HPDE6-E6E7 (cell line): ENCODE data around the gene SERPINB2.
A peak's percentile ranks its signal among the peaks of the same experiment; 100 is the strongest.
"Not testable (repeated sequence)": the region's sequence is repeated elsewhere in the genome, so short reads cannot be mapped to it uniquely, and the experiment has no call there.

ENCODE experiments used
- DNase-seq: peaks from one replicate; pipeline ENCODE4 v3.0.0; 2011; ENCODE audit warnings: missing footprints; ENCODE audit errors: extremely low spot score

Gene SERPINB2

DNA sequence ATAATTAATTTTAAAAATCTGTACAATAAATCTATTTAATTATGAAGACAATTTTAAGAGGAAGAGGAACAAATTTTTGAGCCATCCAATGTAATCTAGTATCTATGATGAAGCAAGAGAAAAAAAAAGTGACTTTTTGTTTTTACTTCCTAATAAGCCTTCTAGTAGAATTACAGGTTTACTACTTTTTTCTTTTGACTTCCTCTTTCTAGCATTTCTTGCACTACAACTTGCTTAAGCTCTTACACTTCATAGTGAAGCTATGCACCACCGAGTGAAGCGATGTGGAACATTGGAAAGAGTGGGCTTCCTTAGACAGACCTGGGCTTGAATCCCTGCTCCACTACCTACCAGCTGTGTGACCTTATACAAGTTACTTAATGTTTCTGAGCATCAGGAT, 2.1 kb downstream of the SERPINB2 start:
- no peak for DNase-seq

DNA sequence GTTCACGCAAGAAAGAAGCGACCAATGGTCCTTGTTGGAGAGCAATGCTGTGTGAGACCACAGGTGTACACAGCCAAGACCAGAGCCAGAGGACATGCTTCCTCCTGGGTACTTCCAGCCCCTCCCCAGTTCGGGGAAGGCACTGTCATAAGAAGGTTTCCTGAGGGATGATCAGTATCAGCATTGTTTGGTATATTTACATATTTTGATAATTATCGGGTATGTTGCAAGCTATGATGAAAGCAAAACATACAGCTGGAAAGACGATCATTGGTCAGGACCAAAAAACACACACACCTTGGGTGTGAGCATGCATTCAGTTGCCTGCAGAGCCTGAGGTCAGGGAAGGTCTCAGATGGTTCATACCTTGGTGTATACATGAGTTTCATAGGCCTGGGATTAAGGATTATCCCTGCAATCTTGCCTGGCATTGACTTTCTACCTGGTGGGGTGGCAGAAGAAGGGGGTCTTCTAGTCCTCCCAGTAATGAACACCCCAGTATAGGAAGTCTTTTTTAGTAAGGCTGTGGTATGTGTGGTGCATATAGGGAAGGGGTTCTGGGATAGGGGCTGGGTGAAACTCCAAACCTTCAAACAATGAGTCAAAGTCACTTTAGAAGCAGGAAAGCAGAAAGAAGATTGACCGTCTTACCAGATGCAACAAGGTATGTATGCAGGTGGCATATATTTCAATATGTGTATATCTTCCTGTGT, 2.9 kb downstream of the SERPINB2 start:
- no peak for DNase-seq

- DNase-seq: no peak
These were observed 3.4 kb downstream of the SERPINB2 start for GRCh38 chr18:63890950-63891304.

- DNase-seq: no peak
These were observed 5.1 kb downstream of the SERPINB2 start for GRCh38 chr18:63892566-63892965.

GRCh38 chr18:63894106-63894772, 6.7 kb downstream of the SERPINB2 start:
- no peak for DNase-seq

GRCh38 chr18:63895190-63895589, 7.7 kb downstream of the SERPINB2 start:
- DNase-seq: no peak

DNA sequence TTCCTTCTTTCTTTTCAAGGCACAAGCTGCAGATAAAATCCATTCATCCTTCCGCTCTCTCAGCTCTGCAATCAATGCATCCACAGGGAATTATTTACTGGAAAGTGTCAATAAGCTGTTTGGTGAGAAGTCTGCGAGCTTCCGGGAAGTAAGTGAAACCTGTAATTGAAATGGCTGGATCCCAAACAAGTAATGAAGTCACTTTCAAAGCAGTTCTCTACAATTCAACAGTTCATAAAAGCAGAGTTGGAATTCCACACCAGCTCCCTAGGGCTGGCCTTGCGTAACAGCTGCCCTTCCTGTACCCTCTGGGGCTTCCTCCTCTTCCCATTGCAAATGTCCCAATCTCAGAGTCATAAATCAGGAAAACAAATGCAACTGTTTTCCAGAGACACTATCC, 9.6 kb downstream of the SERPINB2 start:
- no peak for DNase-seq

- no peak for DNase-seq
These were observed 11.7 kb downstream of the SERPINB2 start for GRCh38 chr18:63899206-63899605.

GRCh38 chr18:63903851-63904570, 16.5 kb downstream of the SERPINB2 start:
- no peak for DNase-seq

DNA sequence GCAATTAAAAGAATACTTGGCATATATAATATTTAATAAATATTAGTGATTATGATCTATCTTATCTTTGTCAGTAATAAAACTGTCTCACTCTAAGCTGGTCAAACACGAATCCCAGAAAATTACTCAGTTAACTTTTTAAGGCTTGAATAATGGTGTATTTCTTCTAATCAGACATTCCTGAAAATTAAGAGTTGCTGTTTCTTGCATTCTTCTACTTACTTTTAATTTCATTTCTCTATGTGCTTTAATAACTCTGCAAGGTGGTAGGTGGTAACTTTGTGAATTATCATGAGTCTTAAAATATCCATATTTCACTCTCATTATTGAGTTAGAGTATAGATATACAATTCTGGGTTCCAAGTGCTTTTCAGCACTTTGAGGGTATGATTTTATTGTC, 17.2 kb downstream of the SERPINB2 start:
- no peak for DNase-seq

DNA sequence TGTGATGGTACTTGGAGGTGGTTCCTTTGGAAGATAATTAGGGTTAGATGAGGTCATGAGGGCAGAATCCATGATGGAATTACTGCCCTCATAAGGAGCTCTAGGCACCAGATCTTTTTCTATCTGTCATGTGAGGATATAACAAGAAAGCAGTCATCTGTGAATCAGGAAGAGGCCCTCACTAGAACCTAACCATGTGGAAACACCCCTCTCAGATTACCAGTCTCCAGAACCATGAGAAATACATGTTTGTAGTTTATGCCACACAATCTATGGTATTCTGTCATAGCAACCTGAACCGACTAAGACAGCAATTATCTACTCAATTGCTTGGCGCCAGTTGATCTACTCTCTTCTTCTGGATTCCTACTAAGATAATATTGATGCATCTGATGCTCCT, 17.9 kb downstream of the SERPINB2 start:
- no peak for DNase-seq

DNA sequence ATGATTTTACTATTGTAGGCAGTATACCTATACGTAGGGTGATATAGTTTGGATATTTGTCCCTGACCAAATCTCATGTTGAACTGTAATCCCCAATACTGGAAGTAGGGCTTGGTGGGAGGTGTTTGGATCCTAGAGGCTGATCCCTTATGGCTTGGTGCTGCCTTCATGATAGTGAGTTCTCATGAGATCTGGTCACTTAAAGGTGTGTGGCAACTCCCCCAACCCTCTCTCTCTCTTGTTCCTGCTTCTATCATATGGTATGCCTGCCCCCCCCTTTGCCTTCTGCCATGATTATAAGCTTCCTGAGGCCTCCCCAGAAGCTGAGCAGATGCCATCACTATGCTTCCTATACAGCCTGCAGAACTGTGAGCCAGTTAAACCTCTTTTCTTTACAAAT, 18.6 kb downstream of the SERPINB2 start:
- no peak for DNase-seq

DNA sequence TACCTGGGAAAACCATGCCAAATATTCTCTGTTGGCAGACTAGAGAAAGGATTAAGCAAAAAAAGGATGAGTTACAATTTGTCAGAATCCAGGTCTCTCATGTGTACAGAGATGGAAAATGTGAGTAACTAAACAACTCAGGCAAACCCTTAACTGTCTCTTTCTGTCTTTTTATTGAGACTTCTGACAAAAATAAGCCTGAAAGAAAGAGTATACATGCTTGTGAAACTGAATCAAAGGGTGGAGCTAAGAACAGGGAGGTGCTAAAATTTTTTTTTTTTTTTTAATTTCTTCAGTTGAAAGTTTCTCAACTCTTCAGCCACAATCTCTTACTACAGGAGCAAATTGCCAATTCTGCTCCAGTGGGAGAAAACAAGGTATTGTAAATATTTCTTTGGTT, 20.2 kb downstream of the SERPINB2 start, which contains the start of gene SERPINB10:
TSS of gene SERPINB10 (plus strand) at position 295 of the 400 bp plus-strand sequence. CDS start 7,553 bp downstream, outside the sequence.
- DNase-seq: no peak

GRCh38 chr18:63908858-63909257, 21.4 kb downstream of the SERPINB2 start:
- no peak for DNase-seq

GRCh38 chr18:63909870-63910269, 22.4 kb downstream of the SERPINB2 start:
- no peak for DNase-seq

DNA sequence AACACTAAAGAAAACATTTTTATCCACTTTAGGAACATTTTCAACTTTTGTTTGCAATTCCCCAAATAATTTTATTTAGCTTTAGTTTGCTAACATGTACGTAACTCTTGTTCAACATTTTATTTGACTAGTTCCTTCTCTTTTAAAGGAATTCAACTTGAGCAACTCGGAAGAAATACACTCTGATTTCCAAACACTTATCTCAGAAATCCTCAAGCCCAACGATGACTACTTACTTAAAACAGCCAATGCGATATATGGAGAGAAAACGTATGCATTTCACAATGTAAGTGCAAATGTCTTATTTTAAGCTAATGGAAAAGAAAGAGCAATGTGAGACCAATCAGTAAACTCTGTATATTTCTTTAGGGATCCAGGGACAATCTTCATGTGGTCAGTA, 30.3 kb downstream of the SERPINB2 start:
- no peak for DNase-seq

DNA sequence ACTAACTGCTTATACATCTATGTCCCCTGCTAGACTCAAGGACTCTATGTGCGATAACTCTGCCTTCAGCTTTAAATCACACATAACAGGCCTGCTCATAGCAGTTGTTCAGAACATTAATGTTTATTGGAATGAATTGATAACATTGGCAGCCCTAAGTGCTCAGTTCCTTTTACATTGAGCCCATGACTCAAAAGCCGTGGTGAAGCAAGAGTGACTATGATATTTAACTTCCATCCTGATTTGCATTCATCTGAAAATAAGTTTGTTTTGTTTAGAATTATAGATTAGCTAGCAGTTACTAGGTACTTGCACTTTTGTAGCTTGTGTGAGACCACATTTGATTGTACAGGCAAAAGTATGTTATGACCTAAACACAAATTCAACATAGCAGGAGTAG, 34.5 kb downstream of the SERPINB2 start:
- DNase-seq: no peak

DNA sequence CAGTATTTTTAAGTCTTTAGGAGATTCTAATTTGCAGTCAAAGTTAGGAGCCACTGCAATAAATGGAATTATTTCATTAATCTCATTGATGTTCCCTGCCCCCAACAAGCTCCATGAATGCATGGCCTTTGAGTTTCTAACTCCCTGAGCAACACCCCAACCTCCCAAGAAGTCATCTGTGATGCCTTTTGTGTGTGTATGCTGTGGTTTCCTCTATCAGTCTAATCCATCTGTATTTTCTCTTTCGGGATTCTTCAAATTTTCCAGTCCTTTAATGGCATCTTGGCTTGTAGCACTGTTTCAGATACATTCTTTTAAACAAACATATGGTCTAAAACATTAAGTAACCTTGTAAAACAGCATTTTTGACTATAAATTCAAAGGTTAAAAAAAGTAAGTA, 37.0 kb downstream of the SERPINB2 start:
- DNase-seq: no peak

GRCh38 chr18:63928331-63928730, 40.8 kb downstream of the SERPINB2 start:
- DNase-seq: no peak

DNA sequence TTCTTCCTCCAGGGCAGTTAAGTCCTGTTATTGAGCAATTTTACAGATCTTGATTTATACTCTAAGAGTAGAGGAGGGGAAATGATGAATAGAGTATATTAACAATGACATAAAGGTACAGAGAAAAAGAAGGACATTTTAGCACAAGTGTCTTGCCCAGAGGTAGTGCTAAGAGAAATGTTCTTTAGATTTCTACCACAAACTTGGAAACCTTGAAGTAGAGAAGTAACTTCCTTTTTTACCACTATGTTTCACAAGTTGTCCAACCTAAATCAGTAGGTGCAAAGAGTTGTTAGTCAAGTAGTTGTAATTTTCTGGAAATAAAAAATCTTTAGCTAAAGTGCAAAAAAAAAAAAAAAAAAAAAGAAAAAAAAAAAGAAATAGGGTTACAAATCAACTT, 41.9 kb downstream of the SERPINB2 start:
- not testable (repeated sequence) for DNase-seq

GRCh38 chr18:63930773-63931354, 43.4 kb downstream of the SERPINB2 start:
- no peak for DNase-seq

GRCh38 chr18:63936156-63936931, 48.8 kb downstream of the SERPINB2 start:
- DNase-seq: peak; percentile 79
